HL-60 (cell line): ENCODE measurements around the gene DLGAP5.

Source experiments
- DNase-seq, 2 experiments: peaks; one replicate each; pipeline ENCODE4 v3.0.0-alpha.2; 2010 to 2020; ENCODE audit warnings: low read depth in 1 of 2, low spot score in 1 of 2
- H3K27ac ChIP-seq: fragments of 250-450 bp; sonication (Bioruptor Pico); replicated peaks from 2 replicates; pipeline ENCODE4 v1.5.1; 2020; ENCODE audit warnings: mild to moderate bottlenecking, moderate library complexity
- H3K27me3 ChIP-seq: fragments of 250-450 bp; sonication (Bioruptor Pico); 2 replicates; pipeline ENCODE4 v1.5.1; 2021; ENCODE audit warnings: mild to moderate bottlenecking, moderate library complexity; ENCODE audit not compliant: insufficient read depth, poor library complexity, severe bottlenecking
- H3K4me3 ChIP-seq: replicated peaks from 2 replicates; pipeline ENCODE4 v1.5.1; 2011; ENCODE audit warnings: mild to moderate bottlenecking, control low read depth, low read length; ENCODE audit not compliant: insufficient read depth
- CTCF ChIP-seq: IDR thresholded peaks from one replicate; pipeline ENCODE4 v1.5.1; 2011; ENCODE audit warnings: low read length, control low read depth, inconsistent platforms; ENCODE audit not compliant: insufficient read depth
- GABPA ChIP-seq: IDR thresholded peaks from 2 replicates; pipeline ENCODE4 v1.6.1; 2012; ENCODE audit warnings: low read depth
- POLR2AphosphoS5 ChIP-seq: IDR thresholded peaks from 2 replicates; pipeline ENCODE4 v1.6.1; 2012; ENCODE audit warnings: low read depth
- REST ChIP-seq: IDR thresholded peaks from 2 replicates; pipeline ENCODE4 v1.6.1; 2012; ENCODE audit warnings: low read depth; ENCODE audit not compliant: insufficient replicate concordance
- SPI1 ChIP-seq: IDR thresholded peaks from 2 replicates; pipeline ENCODE4 v1.6.1; 2012; ENCODE audit warnings: low read depth, mild to moderate bottlenecking, borderline replicate concordance

The DLGAP5 gene

GRCh38 chr14:55221968-55222367 lies 30.6 kb upstream of the DLGAP5 start:
- DNase-seq = no peak
- TF ChIP-seq CTCF (no peak), SPI1 (no peak), GABPA (no peak), REST (no peak), POLR2AphosphoS5 (no peak)
- Histone ChIP-seq H3K27me3 (no peaks in the 10 kb centered on the region), H3K27ac (no peak overlapping the region), H3K4me3 (no peak overlapping the region)

GRCh38 chr14:55221186-55221585 lies 29.8 kb upstream of the DLGAP5 start:
- Histone ChIP-seq H3K27me3 (no peaks in the 10 kb centered on the region), H3K4me3 (no peak overlapping the region), H3K27ac (no peak overlapping the region)
- DNase-seq = no peak
- TF ChIP-seq REST (no peak), SPI1 (no peak), CTCF (no peak), POLR2AphosphoS5 (no peak), GABPA (no peak)

GRCh38 chr14:55220230-55220629 lies 28.8 kb upstream of the DLGAP5 start:
- no peak for TF ChIP-seq GABPA
- Histone ChIP-seq H3K27me3 (no peaks in the 10 kb centered on the region), H3K27ac (no peak overlapping the region), H3K4me3 (no peak overlapping the region)
- DNase-seq = no peak

- TF ChIP-seq GABPA = no peak
- no peak for TF ChIP-seq REST
- TF ChIP-seq SPI1 = no peak
- H3K27ac ChIP-seq = no peak overlapping the region
- no peak for DNase-seq
- no peak overlapping the region for H3K4me3 ChIP-seq
- no peaks in the 10 kb centered on the region for H3K27me3 ChIP-seq
Measured at GRCh38 chr14:55212634-55213033, 21.2 kb upstream of the DLGAP5 start.
